ENCODE data around the gene VWA3A. TPM values are rescaled to one million over a fixed set of nuclear protein-coding genes. Genes with fewer than 3 reads are reported as not detected.

Gene VWA3A
- total and polyA plus RNA-seq, 2 of the 8 experiments (the other 6 are each of a cell fraction or from before 2014, with no cell fraction given) = 0.05 TPM; not detected in 1

DNA sequence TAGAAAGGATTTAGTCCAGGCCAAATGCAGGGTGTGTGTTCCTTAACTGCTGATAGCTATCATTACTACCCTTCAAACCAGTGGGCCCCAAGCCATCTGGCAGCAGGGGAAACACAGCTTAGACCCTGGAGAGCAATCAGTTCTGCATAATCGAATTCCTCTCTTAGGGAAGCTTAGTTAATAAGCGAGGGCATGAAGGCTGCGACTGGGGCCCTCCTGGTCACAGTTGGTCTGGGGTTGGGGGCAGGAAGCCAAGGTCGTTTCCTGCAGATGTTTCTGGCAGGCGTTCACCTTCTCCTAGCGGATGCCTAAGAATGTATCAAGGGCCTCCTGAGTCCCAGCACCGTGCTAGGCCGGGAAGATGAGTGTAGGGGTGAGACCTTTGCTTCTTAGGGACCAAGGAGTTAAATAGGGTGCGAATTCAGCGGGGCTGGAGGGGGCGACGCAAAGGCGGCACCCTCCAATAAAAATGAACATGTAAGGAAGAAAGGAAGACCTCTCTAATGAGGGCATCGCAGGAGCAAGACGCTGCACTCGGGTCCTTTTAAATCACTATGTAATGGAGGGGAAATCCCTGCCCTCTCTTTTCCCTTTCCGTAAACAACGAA, 97.2 kb downstream of the VWA3A start:
- H2BK12ac ChIP-seq (ENCODE audit: low read depth, low read length) = no peak overlapping the region
- no peaks in the 10 kb centered on the region for H3K36me3 ChIP-seq (ENCODE audit: control insufficient read depth in 2 of 4, insufficient read depth in 4 of 4, low read length in 3 of 4)
- FAIRE-seq = no peak
- no peak overlapping the region for H2BK120ac ChIP-seq (replicated peaks; ENCODE audit: low read depth, low read length)
- no peak overlapping the region for H2AK5ac ChIP-seq (ENCODE audit: low read depth, low read length)
- H3K4me2 ChIP-seq (ENCODE audit: insufficient read depth in 1 of 2, low read depth in 2 of 2, low read length in 2 of 2) = peak overlapping the region; percentile 92 to 98
- no peak for DNase-seq (ENCODE audit: low read depth in 1 of 2, low spot score in 2 of 2)
- peak overlapping the region; percentile 66 to 79 (median 67) for H3K4me3 ChIP-seq (ENCODE audit: extremely low read depth in 1 of 4, insufficient read depth in 2 of 4, low read depth in 3 of 4, low read length in 4 of 4)
- H3K14ac ChIP-seq (ENCODE audit: insufficient read length) = no peak overlapping the region
- no peaks in the 10 kb centered on the region for H3K79me2 ChIP-seq (ENCODE audit: control insufficient read depth in 1 of 2, insufficient read depth in 2 of 2, low read length in 2 of 2)
- CTCF ChIA-PET (ENCODE audit: partially characterized antibody) = interaction anchor here (0.6 to 8.0 kb wide), 34 partner anchors 9 to 513 kb away, joined by 3 to 127 read pairs (median 8); partner anchors contain the start of genes PDZD9 and SDR42E2
- H2BK5ac ChIP-seq (ENCODE audit: low read depth, low read length) = 0 out of 2 replicates have a peak overlapping the region, but pooled peaks have one; percentile 47
- no peaks in the 10 kb centered on the region for H4K20me1 ChIP-seq (replicated peaks in 1 of 2; ENCODE audit: control insufficient read depth in 1 of 2, insufficient read depth in 2 of 2, low read length in 2 of 2)
- POLR2A ChIA-PET (ENCODE audit: partially characterized antibody) = interaction anchor here (1.1 to 1.6 kb wide), 5 partner anchors 11 to 188 kb away, joined by 3 to 4 read pairs (median 4); no protein-coding TSS in a partner anchor
- WGBS, 2 experiments (ENCODE audit: extremely low coverage in 1 of 2, insufficient coverage in 1 of 2, insufficient read length in 1 of 2, insufficient replicate concordance in 2 of 2, low coverage in 1 of 2, low lambda C conversion rate in 2 of 2, missing lambda C conversion rate in 1 of 2) = 21% methylated on average over 18 of the region's 18 CpGs; no CpG with 5 or more reads in 1 of the 2 experiments
- peak overlapping the region in 2 of 4 experiments; percentile 31 to 58; a peak in 4 of 7 replicates for H3K9ac ChIP-seq (replicated peaks in 1 of 4; ENCODE audit: extremely low read depth in 1 of 4, low read depth in 3 of 4, low read length in 3 of 4)
- no peak overlapping the region for H3K27ac ChIP-seq (ENCODE audit: low read depth, low read length)
- no peak overlapping the region for H4K5ac ChIP-seq (ENCODE audit: insufficient read length, low read depth, low read length)
- no peak overlapping the region for H3K56ac ChIP-seq (replicated peaks; ENCODE audit: insufficient read length, low read depth, low read length)
- no peak overlapping the region for H2BK20ac ChIP-seq (ENCODE audit: low read length)
- peak overlapping the region; percentile 68; the same call in 1 of the 2 replicates for H2AFZ ChIP-seq (ENCODE audit: low read length)
- H3K27me3 ChIP-seq (replicated peaks in 1 of 4; ENCODE audit: control insufficient read depth in 3 of 4, extremely low read depth in 1 of 4, insufficient read depth in 3 of 4, low read length in 3 of 4) = peaks cover 0 to 6% (median 2%) of the 10 kb centered on the region in 4 experiments; a peak in 4 of 7 replicates
- no peak overlapping the region for H2BK15ac ChIP-seq (ENCODE audit: low read length)
- H4K8ac ChIP-seq (ENCODE audit: extremely low read depth, insufficient read depth, low read length) = no peak overlapping the region
- H3K23ac ChIP-seq (ENCODE audit: insufficient read length) = no peak overlapping the region
- H3K18ac ChIP-seq (ENCODE audit: extremely low read depth, low read length) = no peak overlapping the region
- peaks cover 4 to 14% (median 10%) of the 10 kb centered on the region in 4 experiments; a peak in 6 of 7 replicates for H3K4me1 ChIP-seq (replicated peaks in 1 of 4; ENCODE audit: control insufficient read depth in 3 of 4, insufficient read depth in 4 of 4, low read length in 3 of 4)
- peaks cover 8% of the 10 kb centered on the region for H3K23me2 ChIP-seq (ENCODE audit: low read depth, low read length)
- no peaks in the 10 kb centered on the region for H3K79me1 ChIP-seq (ENCODE audit: low read depth, low read length)
- no peaks in the 10 kb centered on the region for H3K9me3 ChIP-seq (ENCODE audit: insufficient read depth in 2 of 2, low read depth in 1 of 2, low read length in 1 of 2)
- no peak overlapping the region for H3K4ac ChIP-seq (replicated peaks; ENCODE audit: insufficient read length, low read depth, low read length)
- no peak overlapping the region for H4K91ac ChIP-seq (replicated peaks; ENCODE audit: insufficient read length, low read length)
- TF ChIP-seq TCF12 (IDR thresholded peaks at IDR 0.05; ENCODE audit: low read depth, low read length) = no peak
- TF ChIP-seq CEBPB (IDR thresholded peaks at IDR 0.05; ENCODE audit: low read depth, low read length) = no peak
- no peak for TF ChIP-seq CHD1 (IDR thresholded peaks at IDR 0.05; ENCODE audit: low read depth, low read length)
- TF ChIP-seq BRCA1 (IDR thresholded peaks at IDR 0.05; ENCODE audit: low read depth, low read length) = no peak
- TF ChIP-seq SAP30 (IDR thresholded peaks at IDR 0.05; ENCODE audit: insufficient read depth, insufficient replicate concordance, low read length) = no peak
- no peak for TF ChIP-seq BCL11A (IDR thresholded peaks at IDR 0.05; ENCODE audit: low read depth in 2 of 2, low read length in 2 of 2)
- TF ChIP-seq CBX5 (IDR thresholded peaks at IDR 0.05; ENCODE audit: low read depth, low read length) = no peak
- no peak for TF ChIP-seq SIRT6 (IDR thresholded peaks at IDR 0.05; ENCODE audit: low read length)
- no peak for TF ChIP-seq EP300 (IDR thresholded peaks at IDR 0.05; ENCODE audit: borderline replicate concordance in 1 of 2, low read depth in 2 of 2, low read length in 2 of 2)
- TF ChIP-seq SRF (IDR thresholded peaks at IDR 0.05; ENCODE audit: low read depth, low read length) = no peak

Measured in H1 (cell line).